ENCODE results near the gene ARFGAP2. TPM values are rescaled to one million over a fixed set of nuclear protein-coding genes. Genes with fewer than 3 reads are reported as not detected.

Gene ARFGAP2
- total and polyA plus RNA-seq, 2 donors (not counting 3 experiments of a cell fraction or from before 2014, with no cell fraction given): 78.9 to 108 TPM

GRCh38 chr11:47222696-47223095 is 46.0 kb upstream of the ARFGAP2 start:
- intact Hi-C loops (cut with micrococcal nuclease) (no loop called here), dilution Hi-C loops (cut with MboI; ENCODE audit: extremely low pct_ligation_motif_present, low sequenced_read_pairs) (no loop called here)
- Histone ChIP-seq H3K36me3 (ENCODE audit: control insufficient read depth in 2 of 2, extremely low read depth in 1 of 2, insufficient read depth in 2 of 2, low read length in 2 of 2) (no peaks in the 10 kb centered on the region), H3K9ac (replicated peaks; ENCODE audit: extremely low read depth, insufficient read depth, low read length) (no peak overlapping the region), H3K79me2 (ENCODE audit: control insufficient read depth, insufficient read depth, low read length) (peaks cover 21% of the 10 kb centered on the region), H3K4me3 (replicated peaks in 1 of 3; ENCODE audit: insufficient read depth in 1 of 3, low read depth in 1 of 3, low read length in 3 of 3) (no peak overlapping the region), H3K4me1 (ENCODE audit: control insufficient read depth, extremely low read depth, insufficient read depth, low read length) (peaks cover 32% of the 10 kb centered on the region), H2AFZ (ENCODE audit: low read depth, low read length) (no peak overlapping the region), H4K20me1 (replicated peaks; ENCODE audit: control insufficient read depth, extremely low read depth, insufficient read depth, low read length) (no peaks in the 10 kb centered on the region), H3K9me3 (replicated peaks; ENCODE audit: control insufficient read depth, insufficient read depth, low read length) (no peaks in the 10 kb centered on the region), H3K27me3 (ENCODE audit: control insufficient read depth in 2 of 2, insufficient read depth in 2 of 2, low read length in 2 of 2) (no peaks in the 10 kb centered on the region), H3K9me1 (replicated peaks; ENCODE audit: control insufficient read depth, extremely low read depth, insufficient read depth, low read length) (no peaks in the 10 kb centered on the region), H3K4me2 (ENCODE audit: insufficient read depth, low read length) (no peak overlapping the region), H3K27ac (ENCODE audit: insufficient read depth, low read depth, low read length) (no peak overlapping the region)
- BruUV-seq (replicated peaks): no TSS peak
- no peak for TF ChIP-seq JUN (IDR thresholded peaks at IDR 0.05; ENCODE audit: borderline replicate concordance, insufficient read depth, insufficient read length, low read depth)
- TF ChIP-seq, protein P1, sequence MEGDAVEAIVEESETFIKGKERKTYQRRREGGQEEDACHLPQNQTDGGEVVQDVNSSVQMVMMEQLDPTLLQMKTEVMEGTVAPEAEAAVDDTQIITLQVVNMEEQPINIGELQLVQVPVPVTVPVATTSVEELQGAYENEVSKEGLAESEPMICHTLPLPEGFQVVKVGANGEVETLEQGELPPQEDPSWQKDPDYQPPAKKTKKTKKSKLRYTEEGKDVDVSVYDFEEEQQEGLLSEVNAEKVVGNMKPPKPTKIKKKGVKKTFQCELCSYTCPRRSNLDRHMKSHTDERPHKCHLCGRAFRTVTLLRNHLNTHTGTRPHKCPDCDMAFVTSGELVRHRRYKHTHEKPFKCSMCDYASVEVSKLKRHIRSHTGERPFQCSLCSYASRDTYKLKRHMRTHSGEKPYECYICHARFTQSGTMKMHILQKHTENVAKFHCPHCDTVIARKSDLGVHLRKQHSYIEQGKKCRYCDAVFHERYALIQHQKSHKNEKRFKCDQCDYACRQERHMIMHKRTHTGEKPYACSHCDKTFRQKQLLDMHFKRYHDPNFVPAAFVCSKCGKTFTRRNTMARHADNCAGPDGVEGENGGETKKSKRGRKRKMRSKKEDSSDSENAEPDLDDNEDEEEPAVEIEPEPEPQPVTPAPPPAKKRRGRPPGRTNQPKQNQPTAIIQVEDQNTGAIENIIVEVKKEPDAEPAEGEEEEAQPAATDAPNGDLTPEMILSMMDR (IDR thresholded peaks at IDR 0.05; ENCODE audit: extremely low read depth in 1 of 2, insufficient read depth in 1 of 2, low read depth in 1 of 2, low read length in 2 of 2): no peak
- TF ChIP-seq POLR2A (IDR thresholded peaks at IDR 0.05; ENCODE audit: low read depth, low read length): no peak
- no peak for TF ChIP-seq GATA2 (IDR thresholded peaks at IDR 0.05; ENCODE audit: insufficient read depth, insufficient read length, low read depth, low read length)
- no peak for TF ChIP-seq POLR2AphosphoS5 (IDR thresholded peaks at IDR 0.05; ENCODE audit: insufficient read depth, low read depth, low read length)
- peak; percentile 29 for DNase-seq (ENCODE audit: low read depth, low spot score)
- CTCF ChIA-PET: interaction anchor here (1.0 kb wide), 1 partner anchor 132 kb away, joined by 3 read pairs; no protein-coding TSS in a partner anchor
- POLR2A ChIA-PET: interaction anchor here (0.8 kb wide), 1 partner anchor 16 kb away, joined by 4 read pairs; no protein-coding TSS in a partner anchor
- no peak for FAIRE-seq

DNA sequence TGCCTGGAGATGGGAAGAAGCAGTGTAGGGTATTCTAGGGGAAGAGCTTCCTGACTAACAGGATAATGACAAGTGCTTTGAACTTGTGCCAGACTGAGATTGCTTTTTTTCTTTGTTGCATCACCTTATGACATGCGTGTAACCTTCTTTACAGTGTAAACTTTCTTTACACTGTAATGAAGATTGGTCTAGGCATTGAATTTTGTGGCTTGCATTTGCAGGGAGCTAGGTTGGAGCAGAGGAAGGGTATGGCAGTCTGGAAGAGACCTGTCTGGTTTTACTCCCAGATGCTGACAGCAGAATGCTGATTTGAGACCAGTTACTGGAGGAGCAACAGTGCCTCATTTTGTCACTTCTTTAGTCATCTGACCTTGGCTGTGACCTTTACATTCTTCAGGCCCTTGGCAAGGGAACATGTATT is 43.7 kb upstream of the ARFGAP2 start:
- Histone ChIP-seq H3K36me3 (ENCODE audit: control insufficient read depth in 2 of 2, extremely low read depth in 1 of 2, insufficient read depth in 2 of 2, low read length in 2 of 2) (no peaks in the 10 kb centered on the region), H4K20me1 (replicated peaks; ENCODE audit: control insufficient read depth, extremely low read depth, insufficient read depth, low read length) (no peaks in the 10 kb centered on the region), H3K9me1 (replicated peaks; ENCODE audit: control insufficient read depth, extremely low read depth, insufficient read depth, low read length) (no peaks in the 10 kb centered on the region), H3K4me2 (ENCODE audit: insufficient read depth, low read length) (peak overlapping the region; percentile 79), H3K9me3 (replicated peaks; ENCODE audit: control insufficient read depth, insufficient read depth, low read length) (no peaks in the 10 kb centered on the region), H3K9ac (replicated peaks; ENCODE audit: extremely low read depth, insufficient read depth, low read length) (peak overlapping the region; percentile 54), H3K4me1 (ENCODE audit: control insufficient read depth, extremely low read depth, insufficient read depth, low read length) (peaks cover 44% of the 10 kb centered on the region), H3K4me3 (replicated peaks in 1 of 3; ENCODE audit: insufficient read depth in 1 of 3, low read depth in 1 of 3, low read length in 3 of 3) (no peak overlapping the region), H3K27ac (ENCODE audit: insufficient read depth, low read depth, low read length) (peak overlapping the region; percentile 94), H2AFZ (ENCODE audit: low read depth, low read length) (no peak overlapping the region), H3K79me2 (ENCODE audit: control insufficient read depth, insufficient read depth, low read length) (peaks cover 36% of the 10 kb centered on the region), H3K27me3 (ENCODE audit: control insufficient read depth in 2 of 2, insufficient read depth in 2 of 2, low read length in 2 of 2) (no peaks in the 10 kb centered on the region)
- no TSS peak for BruUV-seq (replicated peaks)
- ChIA-PET CTCF (interaction anchor here (0.5 to 2.5 kb wide), 19 partner anchors 9 to 154 kb away, joined by 3 to 14 read pairs (median 4); partner anchors contain the start of gene NR1H3), POLR2A (interaction anchor here (0.8 to 1.2 kb wide), 3 partner anchors 14 to 29 kb away, joined by 3 read pairs; partner anchors contain the start of gene ACP2)
- dilution Hi-C loops (cut with MboI; ENCODE audit: extremely low pct_ligation_motif_present, low sequenced_read_pairs): no loop called here
- intact Hi-C loops (cut with micrococcal nuclease): loop anchor here (1.0 kb wide), 1 partner anchor 135 kb away; no protein-coding TSS in a partner anchor
- DNase-seq (ENCODE audit: low read depth, low spot score) (peak; percentile 90), FAIRE-seq (peak; percentile 67)
- TF ChIP-seq FOS (IDR thresholded peaks at IDR 0.05; ENCODE audit: borderline replicate concordance, insufficient read depth, low read length): no peak
- TF ChIP-seq, protein P2, sequence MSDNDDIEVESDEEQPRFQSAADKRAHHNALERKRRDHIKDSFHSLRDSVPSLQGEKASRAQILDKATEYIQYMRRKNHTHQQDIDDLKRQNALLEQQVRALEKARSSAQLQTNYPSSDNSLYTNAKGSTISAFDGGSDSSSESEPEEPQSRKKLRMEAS (IDR thresholded peaks at IDR 0.05; ENCODE audit: insufficient read depth, insufficient read length): no peak
- TF ChIP-seq EZH2 (IDR thresholded peaks at IDR 0.05; ENCODE audit: borderline replicate concordance, low read depth, low read length, severe bottlenecking): no peak
- peak; percentile 45 for TF ChIP-seq POLR2AphosphoS5 (IDR thresholded peaks at IDR 0.05; ENCODE audit: insufficient read depth, low read depth, low read length)
- TF ChIP-seq, protein P1 (IDR thresholded peaks at IDR 0.05; ENCODE audit: extremely low read depth in 1 of 2, insufficient read depth in 1 of 2, low read depth in 1 of 2, low read length in 2 of 2): no peak
- TF ChIP-seq MYC (IDR thresholded peaks at IDR 0.05; ENCODE audit: low read depth, low read length): no peak
- TF ChIP-seq GATA2 (IDR thresholded peaks at IDR 0.05; ENCODE audit: insufficient read depth, insufficient read length, low read depth, low read length): no peak
- peak; percentile 30 for TF ChIP-seq JUN (IDR thresholded peaks at IDR 0.05; ENCODE audit: borderline replicate concordance, insufficient read depth, insufficient read length, low read depth)
- peak; percentile 44 for TF ChIP-seq POLR2A (IDR thresholded peaks at IDR 0.05; ENCODE audit: low read depth, low read length)
